Activated naive CD4-positive, alpha-beta T cell treated with anti-CD3 and anti-CD28 coated beads, Interleukin-2, amount 50 U/mL, for 72 hours (primary cell): ENCODE measurements around the gene TMBIM1. TPM values are rescaled to one million over a fixed set of nuclear protein-coding genes. Genes with fewer than 3 reads are reported as not detected.

Experiments used
- ATAC-seq, 2 donors: fragments of 150-1000 bp; cut with Tn5 transposase; 2 replicates each; pipeline ENCODE4 v1.10.0; 2021; ENCODE audit warnings: mild to moderate bottlenecking in 2 of 2, moderate library complexity in 2 of 2
- DNase-seq, 2 donors: peaks; one replicate each; pipeline ENCODE4 v3.0.0; 2021 to 2022; ENCODE audit warnings: low spot score in 2 of 2
- H3K27ac Mint-ChIP-seq, 2 donors: one replicate each; pipeline ENCODE4 v1.8.0; 2022; ENCODE audit warnings: mild to moderate bottlenecking in 2 of 2, mixed read lengths in 2 of 2
- H3K36me3 Mint-ChIP-seq, 2 donors: one replicate each; pipeline ENCODE4 v1.8.0; 2022; ENCODE audit warnings: mixed read lengths in 2 of 2
- H3K9me3 Mint-ChIP-seq, 2 donors: one replicate each; pipeline ENCODE4 v1.8.0; 2022; ENCODE audit warnings: mixed read lengths in 2 of 2
- total RNA-seq, 2 donors: library from RNA; stranded (reverse); gene quantifications; one replicate each; pipeline ENCODE4 v1.2.3, GENCODE V29; 2022

Gene TMBIM1
- total RNA-seq, 2 donors from 2014 or later = 46.1 to 47.5 TPM

- ATAC-seq (no peak), DNase-seq (peak in 1 of 2 donors; percentile 52)
- H3K9me3 Mint-ChIP-seq = no peaks in the 10 kb centered on the region
- H3K27ac Mint-ChIP-seq = peak overlapping the region; percentile 68 to 94
- peaks cover 0 to 9% of the 10 kb centered on the region in 2 donors for H3K36me3 Mint-ChIP-seq
Observed at GRCh38 chr2:218259099-218259961, 33.0 kb downstream of the TMBIM1 start.

GRCh38 chr2:218257390-218257981, 34.8 kb downstream of the TMBIM1 start:
- H3K36me3 Mint-ChIP-seq = peaks cover 7 to 9% of the 10 kb centered on the region in 2 donors
- DNase-seq (peak; percentile 67 to 81), ATAC-seq (peak; percentile 63 to 74)
- no peaks in the 10 kb centered on the region for H3K9me3 Mint-ChIP-seq
- peak overlapping the region; percentile 68 to 74 for H3K27ac Mint-ChIP-seq

- peaks cover 7 to 9% of the 10 kb centered on the region in 2 donors for H3K36me3 Mint-ChIP-seq
- DNase-seq = peak in 1 of 2 donors; percentile 37
- no peaks in the 10 kb centered on the region for H3K9me3 Mint-ChIP-seq
- peak in 1 of 2 donors; percentile 2 for ATAC-seq
- peak overlapping the region; percentile 36 to 68 for H3K27ac Mint-ChIP-seq
Observed at GRCh38 chr2:218256612-218257350, 35.5 kb downstream of the TMBIM1 start.

GRCh38 chr2:218255446-218255845, 36.9 kb downstream of the TMBIM1 start:
- no peaks in the 10 kb centered on the region for H3K9me3 Mint-ChIP-seq
- H3K27ac Mint-ChIP-seq = peak overlapping the region in 1 of 2 donors; percentile 68
- H3K36me3 Mint-ChIP-seq = peaks cover 15 to 16% of the 10 kb centered on the region in 2 donors
- DNase-seq (no peak), ATAC-seq (peak; percentile 18 to 48)

- H3K27ac Mint-ChIP-seq = peak overlapping the region; percentile 68 to 88
- DNase-seq (no peak), ATAC-seq (no peak)
- peaks cover 31 to 34% of the 10 kb centered on the region in 2 donors for H3K36me3 Mint-ChIP-seq
- no peaks in the 10 kb centered on the region for H3K9me3 Mint-ChIP-seq
Observed at GRCh38 chr2:218253232-218253625, 39.1 kb downstream of the TMBIM1 start.

- ATAC-seq = no peak
- H3K36me3 Mint-ChIP-seq = peaks cover 31 to 37% of the 10 kb centered on the region in 2 donors
Observed at GRCh38 chr2:218252509-218253231, 39.6 kb downstream of the TMBIM1 start.

GRCh38 chr2:218249691-218250090, 42.6 kb downstream of the TMBIM1 start:
- DNase-seq = no peak
- ATAC-seq = no peak
- Mint-ChIP-seq H3K36me3 (peaks cover 39 to 45% of the 10 kb centered on the region in 2 donors), H3K9me3 (no peaks in the 10 kb centered on the region), H3K27ac (peak overlapping the region; percentile 19 to 54)

More at GRCh38 chr2:218252509-218253231, 39.6 kb downstream of the TMBIM1 start:
- H3K27ac Mint-ChIP-seq = peak overlapping the region; percentile 68 to 88
- no peaks in the 10 kb centered on the region for H3K9me3 Mint-ChIP-seq
- DNase-seq = peak in 1 of 2 donors; percentile 25

- no peak for DNase-seq
- no peaks in the 10 kb centered on the region for H3K9me3 Mint-ChIP-seq
- peak overlapping the region; percentile 36 to 47 for H3K27ac Mint-ChIP-seq
- ATAC-seq = peak in 1 of 2 donors; percentile 36
- H3K36me3 Mint-ChIP-seq = peaks cover 31 to 67% of the 10 kb centered on the region in 2 donors
Observed at GRCh38 chr2:218245214-218245613, 47.1 kb downstream of the TMBIM1 start.

GRCh38 chr2:218244665-218245064, 47.6 kb downstream of the TMBIM1 start:
- peak overlapping the region; percentile 36 to 79 for H3K27ac Mint-ChIP-seq
- H3K36me3 Mint-ChIP-seq = peaks cover 26 to 64% of the 10 kb centered on the region in 2 donors
- no peak for DNase-seq
- no peak for ATAC-seq
- H3K9me3 Mint-ChIP-seq = no peaks in the 10 kb centered on the region

GRCh38 chr2:218244204-218244603, 48.1 kb downstream of the TMBIM1 start:
- Mint-ChIP-seq H3K27ac (peak overlapping the region; percentile 36 to 79), H3K36me3 (peaks cover 24 to 63% of the 10 kb centered on the region in 2 donors)
- no peak for DNase-seq

GRCh38 chr2:218238887-218239286, 53.4 kb downstream of the TMBIM1 start:
- ATAC-seq (no peak), DNase-seq (no peak)
- H3K9me3 Mint-ChIP-seq = no peaks in the 10 kb centered on the region
- H3K27ac Mint-ChIP-seq = no peak overlapping the region
- peaks cover 9 to 56% of the 10 kb centered on the region in 2 donors for H3K36me3 Mint-ChIP-seq

More at GRCh38 chr2:218244204-218244603, 48.1 kb downstream of the TMBIM1 start:
- no peaks in the 10 kb centered on the region for H3K9me3 Mint-ChIP-seq
- no peak for ATAC-seq

- no peaks in the 10 kb centered on the region for H3K9me3 Mint-ChIP-seq
- no peak overlapping the region for H3K27ac Mint-ChIP-seq
- DNase-seq (no peak), ATAC-seq (no peak)
- peaks cover 20 to 61% of the 10 kb centered on the region in 2 donors for H3K36me3 Mint-ChIP-seq
Observed at GRCh38 chr2:218236829-218237228, 55.5 kb downstream of the TMBIM1 start.

GRCh38 chr2:218235017-218235416, 57.3 kb downstream of the TMBIM1 start:
- H3K9me3 Mint-ChIP-seq = no peaks in the 10 kb centered on the region
- H3K27ac Mint-ChIP-seq = peak overlapping the region; percentile 54 to 92
- no peak for DNase-seq
- H3K36me3 Mint-ChIP-seq = peaks cover 34 to 67% of the 10 kb centered on the region in 2 donors
- no peak for ATAC-seq

GRCh38 chr2:218234521-218234920, 57.8 kb downstream of the TMBIM1 start:
- ATAC-seq = no peak
- H3K27ac Mint-ChIP-seq = peak overlapping the region; percentile 44 to 54
- peaks cover 34 to 68% of the 10 kb centered on the region in 2 donors for H3K36me3 Mint-ChIP-seq
- no peak for DNase-seq
- no peaks in the 10 kb centered on the region for H3K9me3 Mint-ChIP-seq

GRCh38 chr2:218233543-218233942, 58.8 kb downstream of the TMBIM1 start:
- no peaks in the 10 kb centered on the region for H3K9me3 Mint-ChIP-seq
- H3K27ac Mint-ChIP-seq = peak overlapping the region; percentile 58 to 86
- DNase-seq (no peak), ATAC-seq (no peak)
- peaks cover 30 to 65% of the 10 kb centered on the region in 2 donors for H3K36me3 Mint-ChIP-seq

GRCh38 chr2:218230882-218231281, 61.4 kb downstream of the TMBIM1 start:
- H3K36me3 Mint-ChIP-seq = peaks cover 40 to 89% of the 10 kb centered on the region in 2 donors
- ATAC-seq (peak; percentile 74 to 79), DNase-seq (peak in 1 of 2 donors; percentile 29)
- peak overlapping the region; percentile 87 to 89 for H3K27ac Mint-ChIP-seq
- H3K9me3 Mint-ChIP-seq = no peaks in the 10 kb centered on the region
